IMR-90 (cell line): ENCODE data around the gene SLC22A7. TPM values are rescaled to one million over a fixed set of nuclear protein-coding genes. Genes with fewer than 3 reads are reported as not detected.

Experiments used
- ATAC-seq: fragments of 200-7000 bp; cut with Tn5 transposase; 2 replicates; pipeline ENCODE4 v1.9.1; 2020; ENCODE audit warnings: low read depth, mild to moderate bottlenecking, moderate library complexity
- BruUV-seq: library from RNA; stranded (reverse); fragments of 400-500 nt; replicated peaks from 2 replicates; lab custom pipeline; 2021; lab: Mats Ljungman, UMichigan
- CTCF ChIA-PET: fragments of 300-600 bp; formaldehyde crosslinking; extraction: SDS; loops from one replicate; lab custom pipeline; 2021; ENCODE audit warnings: antibody characterized with exemption; lab: Yijun Ruan, JAX
- POLR2A ChIA-PET: fragments of 300-600 bp; sonication (Branson Sonifier 250); formaldehyde crosslinking; loops from one replicate; lab custom pipeline; 2022; ENCODE audit warnings: antibody characterized with exemption; ENCODE audit not compliant: unreplicated experiment; lab: Charles Lee
- DNase-seq: peaks from one replicate; pipeline ENCODE4 v3.0.0; 2013
- H2AFZ ChIP-seq: replicated peaks from 2 replicates; pipeline ENCODE3; 2013; ENCODE audit warnings: low read length, mild to moderate bottlenecking; ENCODE audit not compliant: poor library complexity
- H2AK5ac ChIP-seq: 2 replicates; pipeline ENCODE4 v1.6.1; 2013; ENCODE audit warnings: low read depth, low read length, inconsistent platforms
- H2AK9ac ChIP-seq: replicated peaks from 2 replicates; pipeline ENCODE3; 2013; ENCODE audit warnings: mild to moderate bottlenecking, low read depth, low read length, moderate library complexity; ENCODE audit not compliant: poor library complexity
- H2BK120ac ChIP-seq: 2 replicates; pipeline ENCODE4 v1.6.1; 2013; ENCODE audit warnings: low read depth, low read length, inconsistent platforms
- H2BK15ac ChIP-seq: 3 replicates; pipeline ENCODE4 v1.6.1; 2013; ENCODE audit warnings: low read depth, low read length, inconsistent platforms
- H2BK20ac ChIP-seq: 2 replicates; pipeline ENCODE4 v1.6.1; 2013; ENCODE audit warnings: low read depth, mild to moderate bottlenecking, inconsistent platforms, low read length, moderate library complexity
- H2BK5ac ChIP-seq: 2 replicates; pipeline ENCODE4 v1.6.1; 2013; ENCODE audit warnings: mild to moderate bottlenecking, low read depth, low read length, inconsistent platforms; ENCODE audit not compliant: poor library complexity, severe bottlenecking
- H3K14ac ChIP-seq: replicated peaks from 2 replicates; pipeline ENCODE4 v1.6.1; 2013; ENCODE audit warnings: low read depth, low read length, inconsistent platforms
- H3K18ac ChIP-seq: 2 replicates; pipeline ENCODE4 v1.6.1; 2013; ENCODE audit warnings: low read depth, low read length, control low read depth
- H3K23ac ChIP-seq: 2 replicates; pipeline ENCODE4 v1.6.1; 2013; ENCODE audit warnings: low read depth, low read length, inconsistent platforms
- H3K27ac ChIP-seq: 2 replicates; pipeline ENCODE4 v1.5.1; 2013; ENCODE audit warnings: mild to moderate bottlenecking, control low read depth, low read length; ENCODE audit not compliant: insufficient read depth
- H3K27me3 ChIP-seq: 2 replicates; pipeline ENCODE4 v1.6.1; 2013; ENCODE audit warnings: low read length; ENCODE audit not compliant: control insufficient read depth, insufficient read depth
- H3K36me3 ChIP-seq: 2 replicates; pipeline ENCODE4 v1.6.1; 2013; ENCODE audit warnings: low read length, mixed read lengths; ENCODE audit not compliant: control insufficient read depth, insufficient read depth
- H3K4ac ChIP-seq: 2 replicates; pipeline ENCODE4 v1.6.1; 2013; ENCODE audit warnings: low read depth, low read length, inconsistent platforms
- H3K4me1 ChIP-seq: 2 replicates; pipeline ENCODE4 v1.6.1; 2013; ENCODE audit warnings: low read length, mixed read lengths; ENCODE audit not compliant: control insufficient read depth, insufficient read depth
- H3K4me2 ChIP-seq: 2 replicates; pipeline ENCODE4 v1.6.1; 2013; ENCODE audit warnings: low read depth, mild to moderate bottlenecking, control low read depth, low read length, moderate library complexity
- H3K4me3 ChIP-seq: 2 replicates; pipeline ENCODE4 v1.5.1; 2013; ENCODE audit warnings: low read depth, mild to moderate bottlenecking, control low read depth, low read length, moderate library complexity; ENCODE audit not compliant: insufficient read depth
- H3K56ac ChIP-seq: 2 replicates; pipeline ENCODE4 v1.6.1; 2013; ENCODE audit warnings: low read length, inconsistent platforms; ENCODE audit not compliant: insufficient read depth; ENCODE audit errors: extremely low read depth
- H3K79me1 ChIP-seq, 2 experiments: 2 replicates each; pipeline ENCODE4 v1.6.1; 2013; ENCODE audit warnings: low read length in 2 of 2, inconsistent platforms in 1 of 2, low read depth in 1 of 2
- H3K9ac ChIP-seq: 2 replicates; pipeline ENCODE4 v1.6.1; 2013; ENCODE audit warnings: low read depth, low read length, control low read depth
- H3K9me1 ChIP-seq: 2 replicates; pipeline ENCODE4 v1.6.1; 2013; ENCODE audit warnings: low read length, inconsistent platforms; ENCODE audit not compliant: insufficient read depth
- H3K9me3 ChIP-seq: 2 replicates; pipeline ENCODE4 v1.6.1; 2013; ENCODE audit warnings: low read length; ENCODE audit not compliant: control insufficient read depth, insufficient read depth
- H4K20me1 ChIP-seq: 2 replicates; pipeline ENCODE4 v1.6.1; 2013; ENCODE audit warnings: low read length, inconsistent platforms; ENCODE audit not compliant: insufficient read depth
- H4K5ac ChIP-seq: 2 replicates; pipeline ENCODE4 v1.6.1; 2013; ENCODE audit warnings: mild to moderate bottlenecking, low read depth, low read length, control low read depth
- H4K8ac ChIP-seq, 2 experiments: 2 replicates each; pipeline ENCODE4 v1.6.1; 2013; ENCODE audit warnings: low read depth in 2 of 2, low read length in 2 of 2, control low read depth in 1 of 2, inconsistent platforms in 1 of 2
- H4K91ac ChIP-seq: 2 replicates; pipeline ENCODE4 v1.6.1; 2013; ENCODE audit warnings: low read depth, low read length, inconsistent platforms; ENCODE audit not compliant: insufficient read depth
- FOS ChIP-seq: fragments of 150-350 bp; IDR thresholded peaks from 2 replicates; pipeline ENCODE4 v1.6.1; 2016; ENCODE audit warnings: low read depth, low read length
- MAZ ChIP-seq: IDR thresholded peaks from 2 replicates; pipeline ENCODE4 v1.6.1; 2012; ENCODE audit warnings: low read depth, mild to moderate bottlenecking, low read length, improper control_type of control experiment, moderate library complexity, borderline replicate concordance
- MXI1 ChIP-seq: IDR thresholded peaks from 2 replicates; pipeline ENCODE4 v1.6.1; 2012; ENCODE audit warnings: low read depth, mild to moderate bottlenecking, low read length, moderate library complexity, borderline replicate concordance
- NFE2L2 ChIP-seq: fragments of 150-350 bp; IDR thresholded peaks from 2 replicates; pipeline ENCODE4 v1.6.1; 2016; ENCODE audit warnings: low read depth, mild to moderate bottlenecking, low read length
- POLR2A ChIP-seq: IDR thresholded peaks from 2 replicates; pipeline ENCODE4 v1.6.1; 2012; ENCODE audit warnings: mild to moderate bottlenecking, low read depth, low read length
- RFX5 ChIP-seq: IDR thresholded peaks from 2 replicates; pipeline ENCODE4 v1.8.0; 2012; ENCODE audit warnings: low read depth, mild to moderate bottlenecking, low read length, moderate library complexity
- WGBS, 2 experiments: methylation state at CpG; one replicate each; pipeline versions ENCODE4 v1.1.5 to v1.1.7; 2013; ENCODE audit warnings: missing lambda C conversion rate in 2 of 2; ENCODE audit not compliant: insufficient read length in 1 of 2; ENCODE audit errors: extremely low coverage in 2 of 2; 5-methylcytosine and 5-hydroxymethylcytosine counted together
- dilution Hi-C: fragments of 300-500 bp; cut with HindIII; formaldehyde crosslinking; loops from one replicate; pipeline ENCODE4 v1.14.3; 2018; ENCODE audit warnings: low sequenced_read_pairs; ENCODE audit not compliant: unreplicated experiment
- in situ Hi-C: fragments of 300-500 bp; cut with MboI; formaldehyde crosslinking; loops from 3 replicates; pipeline ENCODE4 v1.14.3; 2019; ENCODE audit warnings: low sequenced_read_pairs, inconsistent platforms, mixed read lengths
- intact Hi-C: fragments of 100-400 bp; cut with micrococcal nuclease; formaldehyde crosslinking; loops from 2 replicates; pipeline ENCODE4 v1.10.0; 2022
- polyA plus RNA-seq, 3 experiments: library from polyadenylated mRNA; depleted of rRNA; stranded (reverse); fragments of >200 nt; gene quantifications; 2 replicates each; pipeline ENCODE4 v1.2.3, GENCODE V29; 2012; ENCODE audit warnings: low replicate concordance in 1 of 3
- total RNA-seq: library from RNA; depleted of rRNA; stranded (reverse); fragments of >200 nt; gene quantifications from 2 replicates; pipeline ENCODE4 v1.2.3, GENCODE V29; 2012

The SLC22A7 gene
- total and polyA plus RNA-seq, 2 of the 4 experiments (the other 2 are of a cell fraction) = not detected

- Histone ChIP-seq H3K14ac (no peak overlapping the region), H3K9me1 (peaks cover 1% of the 10 kb centered on the region; the same call in 1 of the 2 replicates), H3K27me3 (peaks cover 37% of the 10 kb centered on the region), H4K8ac (no peak overlapping the region), H3K56ac (no peak overlapping the region), H2AK5ac (no peak overlapping the region), H3K4me1 (peaks cover 8% of the 10 kb centered on the region), H4K20me1 (no peaks in the 10 kb centered on the region), H3K4ac (no peak overlapping the region), H2BK5ac (no peak overlapping the region), H3K18ac (no peak overlapping the region), H4K5ac (no peak overlapping the region), H4K91ac (no peak overlapping the region), H2AK9ac (no peak overlapping the region), H2AFZ (no peak overlapping the region), H2BK20ac (no peak overlapping the region), H3K4me3 (no peak overlapping the region), H2BK120ac (no peak overlapping the region), H3K9ac (no peak overlapping the region), H3K4me2 (no peak overlapping the region), H3K9me3 (no peaks in the 10 kb centered on the region), H3K27ac (no peak overlapping the region), H2BK15ac (no peak overlapping the region), H3K79me1 (no peaks in the 10 kb centered on the region), H3K23ac (no peak overlapping the region), H3K36me3 (no peaks in the 10 kb centered on the region)
- no peak for ATAC-seq
- POLR2A ChIA-PET = no interaction called here
- no TSS peak for BruUV-seq
- DNase-seq = no peak
- dilution Hi-C loops (no loop called here), in situ Hi-C loops (no loop called here), intact Hi-C loops (no loop called here)
- CTCF ChIA-PET = no interaction called here
- WGBS, 2 experiments = 64% methylated on average over 22 of the region's 32 CpGs; no CpG with 5 or more reads in 1 of the 2 experiments
- TF ChIP-seq POLR2A (no peak), NFE2L2 (no peak), FOS (no peak), RFX5 (no peak), MXI1 (no peak), MAZ (no peak)
Observed at GRCh38 chr6:43282636-43283513, 15.2 kb upstream of the SLC22A7 start.
